Thoracic aorta (tissue), 2 donors: ENCODE results near the gene FLT4. TPM values are rescaled to one million over a fixed set of nuclear protein-coding genes. Genes with fewer than 3 reads are reported as not detected.

Source experiments
- ATAC-seq: fragments of 150-250 bp; one replicate; pipeline ENCODE4 v1.8.0; 2017; ENCODE audit warnings: low read depth; ENCODE audit not compliant: insufficient number of reproducible peaks, low FRiP score
- DNase-seq: peaks from one replicate; pipeline ENCODE4 v3.0.0-alpha.2; 2020; ENCODE audit warnings: low spot score
- H3K27ac ChIP-seq, 2 donors: fragments of 200-600 bp; sonication (generic); 1 replicate in 1 of 2; 2 replicates in 1 of 2; pipeline ENCODE4 v1.5.1; 2016; ENCODE audit warnings: mild to moderate bottlenecking in 2 of 2, moderate library complexity in 2 of 2
- H3K27me3 ChIP-seq: fragments of 200-600 bp; sonication (generic); replicated peaks from 2 replicates; pipeline ENCODE4 v1.6.0; 2016; ENCODE audit warnings: mild to moderate bottlenecking; ENCODE audit not compliant: insufficient read depth
- H3K36me3 ChIP-seq: fragments of 200-600 bp; sonication (generic); one replicate; pipeline ENCODE4 v1.5.1; 2016
- H3K4me1 ChIP-seq, 2 donors: fragments of 200-600 bp; sonication (generic); 1 replicate in 1 of 2; 2 replicates in 1 of 2; pipeline versions ENCODE4 v1.5.1 to v1.6.0; 2016; ENCODE audit warnings: low read depth in 2 of 2, mild to moderate bottlenecking in 1 of 2; ENCODE audit not compliant: control insufficient read depth in 1 of 2
- H3K4me3 ChIP-seq: fragments of 200-600 bp; sonication (generic); 2 replicates; pipeline ENCODE4 v1.5.1; 2016; ENCODE audit warnings: mild to moderate bottlenecking
- H3K9me3 ChIP-seq: fragments of 200-600 bp; sonication (generic); 2 replicates; pipeline ENCODE4 v1.5.1; 2016
- total RNA-seq, 2 donors: library from RNA; depleted of rRNA; stranded (reverse); fragments of >200 nt; gene quantifications; one replicate each; pipeline versions ENCODE4 v1.1.0 to v1.2.3, GENCODE V29; 2016
- TF ChIP-seq, protein P1 (sequence below): fragments of 200-600 bp; sonication (generic); IDR thresholded peaks from one replicate; pipeline ENCODE4 v1.5.1; 2019; ENCODE audit warnings: antibody characterized with exemption

FLT4 gene
- total RNA-seq, 2 donors from 2014 or later = 4.8 to 10.8 TPM

DNA sequence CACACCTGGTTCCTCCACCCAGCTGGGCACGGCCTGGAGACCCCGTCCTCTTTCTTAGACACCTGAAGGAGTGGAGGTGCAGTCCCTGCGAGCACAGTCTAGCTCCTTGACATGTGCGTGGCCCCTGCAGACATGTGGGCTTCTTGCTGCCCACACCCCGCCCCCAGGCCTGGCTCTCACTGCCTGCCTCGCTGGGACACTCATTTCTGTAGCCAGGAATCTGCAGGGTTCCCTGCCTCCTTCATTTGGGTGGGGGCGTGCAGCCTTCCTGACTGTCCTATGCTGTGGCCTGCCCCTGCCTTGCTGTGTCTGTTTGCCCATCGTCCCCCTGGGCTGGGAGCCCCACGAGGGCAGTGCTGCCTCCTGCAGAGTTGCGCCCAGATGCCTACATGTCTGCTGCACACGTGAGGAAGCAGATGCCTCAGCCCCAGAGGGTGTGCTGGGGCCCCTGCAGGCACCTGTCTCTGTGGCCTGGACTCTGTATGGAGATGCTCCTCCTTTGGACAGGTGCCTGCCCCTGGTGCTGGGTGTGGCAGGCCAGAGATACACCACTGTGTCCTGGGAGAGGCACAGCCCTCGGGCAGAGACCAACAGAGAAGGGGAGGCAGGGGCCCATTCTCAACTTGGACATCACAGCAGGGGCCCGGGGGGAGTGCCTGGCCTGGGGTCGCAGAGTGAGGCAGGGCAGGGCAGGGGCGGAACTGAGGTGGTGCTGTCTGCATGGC lies 22.6 kb downstream of the FLT4 start:
- DNase-seq (no peak), ATAC-seq (no peak)
- H3K4me1 ChIP-seq = no peaks in the 10 kb centered on the region
- H3K9me3 ChIP-seq = no peaks in the 10 kb centered on the region
- no peak overlapping the region for H3K27ac ChIP-seq
- TF ChIP-seq, protein P1, sequence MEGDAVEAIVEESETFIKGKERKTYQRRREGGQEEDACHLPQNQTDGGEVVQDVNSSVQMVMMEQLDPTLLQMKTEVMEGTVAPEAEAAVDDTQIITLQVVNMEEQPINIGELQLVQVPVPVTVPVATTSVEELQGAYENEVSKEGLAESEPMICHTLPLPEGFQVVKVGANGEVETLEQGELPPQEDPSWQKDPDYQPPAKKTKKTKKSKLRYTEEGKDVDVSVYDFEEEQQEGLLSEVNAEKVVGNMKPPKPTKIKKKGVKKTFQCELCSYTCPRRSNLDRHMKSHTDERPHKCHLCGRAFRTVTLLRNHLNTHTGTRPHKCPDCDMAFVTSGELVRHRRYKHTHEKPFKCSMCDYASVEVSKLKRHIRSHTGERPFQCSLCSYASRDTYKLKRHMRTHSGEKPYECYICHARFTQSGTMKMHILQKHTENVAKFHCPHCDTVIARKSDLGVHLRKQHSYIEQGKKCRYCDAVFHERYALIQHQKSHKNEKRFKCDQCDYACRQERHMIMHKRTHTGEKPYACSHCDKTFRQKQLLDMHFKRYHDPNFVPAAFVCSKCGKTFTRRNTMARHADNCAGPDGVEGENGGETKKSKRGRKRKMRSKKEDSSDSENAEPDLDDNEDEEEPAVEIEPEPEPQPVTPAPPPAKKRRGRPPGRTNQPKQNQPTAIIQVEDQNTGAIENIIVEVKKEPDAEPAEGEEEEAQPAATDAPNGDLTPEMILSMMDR = no peak
- no peaks in the 10 kb centered on the region for H3K27me3 ChIP-seq
- no peaks in the 10 kb centered on the region for H3K36me3 ChIP-seq
- H3K4me3 ChIP-seq = no peak overlapping the region

DNA sequence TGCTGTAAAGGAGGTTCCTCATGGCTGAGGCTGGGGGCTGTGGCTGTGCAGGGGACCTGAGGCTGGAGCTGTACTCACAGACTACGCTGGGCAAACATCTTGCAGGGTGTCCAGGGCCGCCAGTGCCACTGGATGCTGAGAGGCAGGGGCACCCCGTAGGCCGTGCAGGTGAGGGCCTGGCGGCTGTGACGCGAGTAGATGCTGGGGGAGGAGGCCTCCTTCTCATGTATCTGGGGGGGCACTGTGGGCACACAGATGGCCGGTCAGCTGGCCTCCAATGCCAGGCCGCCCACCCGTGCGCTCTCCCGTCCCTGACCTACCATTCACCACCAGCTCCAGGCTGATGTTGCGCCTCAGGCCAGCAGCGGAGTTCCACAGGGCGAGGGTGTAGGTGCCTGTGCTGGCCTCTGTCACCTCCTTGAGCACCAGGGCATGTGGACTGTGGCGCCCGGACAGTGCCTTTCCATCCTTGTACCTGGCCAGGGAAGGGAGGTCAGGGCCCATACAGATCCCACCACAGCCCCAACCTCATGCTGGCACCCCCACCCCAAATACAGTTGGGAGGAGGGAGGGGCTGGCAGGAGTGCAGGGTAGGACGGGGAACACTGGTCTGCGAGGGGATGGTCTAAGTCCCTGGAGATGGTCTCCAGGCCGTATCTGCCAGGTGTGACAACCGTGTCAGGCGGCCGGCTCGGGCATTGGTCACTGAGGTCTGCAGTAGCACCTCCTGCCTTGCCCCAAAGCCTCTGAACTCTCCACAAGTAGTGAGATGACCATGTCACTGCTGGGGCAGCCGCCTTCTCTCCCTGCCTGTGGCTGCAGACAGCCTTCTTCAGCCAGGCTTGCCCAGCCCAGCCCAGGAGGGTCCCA lies 23.4 kb downstream of the FLT4 start:
- no peaks in the 10 kb centered on the region for H3K36me3 ChIP-seq
- TF ChIP-seq, protein P1 = no peak
- no peak for ATAC-seq

DNA sequence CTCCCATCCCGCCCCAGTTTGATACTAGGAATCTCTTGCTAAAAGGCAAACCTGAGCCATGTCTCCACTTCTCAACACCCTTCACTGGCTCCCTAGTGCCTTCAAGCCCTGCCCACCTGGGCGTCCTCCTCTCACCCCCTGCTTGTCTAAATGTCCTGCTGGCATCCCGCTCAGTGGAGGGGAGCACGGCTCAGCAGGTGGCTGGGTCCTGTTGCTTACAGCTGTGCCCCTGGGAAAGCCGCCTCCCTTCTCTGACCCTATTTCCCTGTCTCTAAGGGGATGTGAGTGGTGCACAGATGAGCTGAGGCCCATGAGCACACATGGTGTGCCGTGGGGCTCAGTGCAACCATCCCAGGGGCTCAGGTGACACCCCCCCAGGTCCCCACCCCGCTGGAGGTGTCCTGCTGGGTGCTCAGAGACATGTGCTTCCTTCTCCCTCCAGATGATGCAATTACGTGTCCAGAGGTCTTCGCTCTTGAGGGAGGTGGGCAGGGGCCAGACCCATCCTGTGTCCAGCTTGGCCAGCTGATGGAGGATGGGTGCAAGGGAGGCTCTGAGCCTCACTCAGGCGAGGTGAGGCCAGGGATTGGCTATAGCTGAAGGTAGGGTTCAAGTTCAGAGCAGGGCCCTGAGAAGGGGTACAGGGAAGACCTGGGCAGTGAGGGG lies 24.1 kb downstream of the FLT4 start:
- DNase-seq (no peak), ATAC-seq (no peak)
- Histone ChIP-seq H3K4me3 (no peak overlapping the region), H3K36me3 (no peaks in the 10 kb centered on the region), H3K27ac (no peak overlapping the region), H3K9me3 (no peaks in the 10 kb centered on the region), H3K4me1 (no peaks in the 10 kb centered on the region), H3K27me3 (no peaks in the 10 kb centered on the region)
- TF ChIP-seq, protein P1 = no peak

More for the DNA sequence above, 23.4 kb downstream of the FLT4 start:
- no peaks in the 10 kb centered on the region for H3K9me3 ChIP-seq
- no peak overlapping the region for H3K4me3 ChIP-seq
- H3K27me3 ChIP-seq = no peaks in the 10 kb centered on the region
- no peak overlapping the region for H3K27ac ChIP-seq
- no peak for DNase-seq
- H3K4me1 ChIP-seq = no peaks in the 10 kb centered on the region

DNA sequence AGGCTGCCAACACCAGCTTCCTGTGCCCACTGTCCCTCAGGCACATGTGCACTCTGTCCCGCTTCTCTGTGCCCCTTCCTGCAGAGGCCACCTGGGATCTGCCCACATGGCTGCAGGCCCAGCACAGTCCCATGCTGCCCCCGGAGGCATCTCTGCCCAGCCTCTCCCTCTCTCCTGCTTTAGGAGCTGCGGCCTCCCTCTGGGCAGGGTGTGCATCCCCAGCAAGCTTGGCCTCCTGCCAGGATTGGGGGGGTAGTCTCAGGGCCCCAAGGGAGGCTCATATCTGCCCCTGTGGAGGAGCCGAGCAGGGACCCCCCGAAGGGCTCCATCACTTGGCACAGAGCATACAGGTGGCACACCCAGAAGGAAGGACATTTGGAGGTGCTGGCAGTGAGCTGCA lies 24.8 kb downstream of the FLT4 start:
- no peak overlapping the region for H3K27ac ChIP-seq
- no peak for DNase-seq
- H3K27me3 ChIP-seq = no peaks in the 10 kb centered on the region
- no peak overlapping the region for H3K4me3 ChIP-seq
- ATAC-seq = no peak
- TF ChIP-seq, protein P1 = no peak
- H3K4me1 ChIP-seq = no peaks in the 10 kb centered on the region
- H3K36me3 ChIP-seq = no peaks in the 10 kb centered on the region
- no peaks in the 10 kb centered on the region for H3K9me3 ChIP-seq

DNA sequence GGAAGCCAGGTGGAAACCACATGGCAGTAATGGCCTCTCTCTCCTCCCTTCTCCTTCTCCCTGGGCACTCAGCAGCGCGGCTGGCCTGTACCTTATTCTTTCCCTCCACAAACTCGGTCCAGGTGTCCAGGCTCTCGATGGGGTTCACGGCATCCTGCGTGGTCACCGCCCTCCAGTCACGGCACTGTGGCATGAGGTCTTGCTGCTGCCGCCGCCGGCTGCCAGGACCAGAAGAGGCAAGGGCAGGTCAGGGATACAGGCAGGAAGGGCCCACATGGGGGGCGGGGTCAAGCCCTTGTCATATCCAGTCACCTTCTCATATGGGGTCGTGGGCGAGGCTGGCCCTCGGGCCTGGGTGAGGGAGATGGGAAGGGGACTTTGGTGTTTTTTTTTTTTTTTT lies 25.6 kb downstream of the FLT4 start:
- H3K4me3 ChIP-seq = no peak overlapping the region
- H3K27ac ChIP-seq = no peak overlapping the region
- no peaks in the 10 kb centered on the region for H3K36me3 ChIP-seq
- no peaks in the 10 kb centered on the region for H3K4me1 ChIP-seq
- H3K9me3 ChIP-seq = no peaks in the 10 kb centered on the region
- ATAC-seq = no peak
- TF ChIP-seq, protein P1 = no peak
- no peaks in the 10 kb centered on the region for H3K27me3 ChIP-seq
- no peak for DNase-seq
